ENCODE data around the gene SNRNP40.

Gene SNRNP40

GRCh38 chr1:31296486-31297276 lies at the start of gene SNRNP40, which contains the start of gene ZCCHC17:
SNRNP40 (minus strand) TSS chr1:31296788; CDS start chr1:31296751, 37 bp downstream.
ZCCHC17 (plus strand) TSS chr1:31297032; CDS start chr1:31310099, 13,067 bp downstream.
- DNase-seq: peak; percentile 51 to 98 (median 90)

- no peak for DNase-seq
Measured at GRCh38 chr1:31345635-31346034, 49.0 kb upstream of the SNRNP40 start.

GRCh38 chr1:31344503-31344902 lies 47.9 kb upstream of the SNRNP40 start:
- no peak for DNase-seq

- no peak for DNase-seq
Measured at GRCh38 chr1:31336687-31337467, 40.3 kb upstream of the SNRNP40 start.

GRCh38 chr1:31335007-31335406 lies 38.4 kb upstream of the SNRNP40 start:
- DNase-seq: peak in 5 of 51 donors; percentile 1 to 56 (median 17)

- DNase-seq: no peak
Measured at GRCh38 chr1:31327381-31327780, 30.8 kb upstream of the SNRNP40 start.

- no peak for DNase-seq
Measured at GRCh38 chr1:31326461-31326860, 29.9 kb upstream of the SNRNP40 start.

- DNase-seq: no peak
Measured at GRCh38 chr1:31324992-31325391, 28.4 kb upstream of the SNRNP40 start.

GRCh38 chr1:31324093-31324492 lies 27.5 kb upstream of the SNRNP40 start:
- no peak for DNase-seq

GRCh38 chr1:31318146-31318545 lies 21.6 kb upstream of the SNRNP40 start:
- DNase-seq: no peak

- DNase-seq: no peak
Measured at GRCh38 chr1:31315902-31316301, 19.3 kb upstream of the SNRNP40 start.

GRCh38 chr1:31310198-31310597 lies 13.6 kb upstream of the SNRNP40 start:
- no peak for DNase-seq

- DNase-seq: no peak
Measured at GRCh38 chr1:31308036-31308435, 11.4 kb upstream of the SNRNP40 start.

GRCh38 chr1:31306278-31306677 lies 9.7 kb upstream of the SNRNP40 start:
- no peak for DNase-seq

GRCh38 chr1:31302709-31303441 lies 6.3 kb upstream of the SNRNP40 start:
- DNase-seq: no peak

GRCh38 chr1:31300193-31300592 lies 3.6 kb upstream of the SNRNP40 start:
- no peak for DNase-seq

- no peak for DNase-seq
Measured at GRCh38 chr1:31299365-31299764, 2.8 kb upstream of the SNRNP40 start.

GRCh38 chr1:31297277-31298247 lies 974 bp upstream of the SNRNP40 start:
- DNase-seq: peak in 1 of 51 donors; percentile 34

- no peak for DNase-seq
Measured at GRCh38 chr1:31295874-31296485, 608 bp downstream of the SNRNP40 start.

- DNase-seq: no peak
Measured at GRCh38 chr1:31289021-31289420, 7.6 kb downstream of the SNRNP40 start.

Measured in hypothalamus (tissue), 51 donors.